Activated CD8-positive, alpha-beta memory T cell treated with anti-CD3 and anti-CD28 coated beads, Interleukin-2, amount 50 U/mL, for 24 hours (primary cell): ENCODE measurements around the gene BBS7.

ENCODE experiments used
- DNase-seq: peaks from one replicate; pipeline ENCODE4 v3.0.0-alpha.2; 2020; ENCODE audit errors: extremely low read depth

BBS7 gene

GRCh38 chr4:121792966-121793365, 77.3 kb downstream of the BBS7 start:
- no peak for DNase-seq

GRCh38 chr4:121791481-121791880, 78.8 kb downstream of the BBS7 start:
- DNase-seq, result no peak

- DNase-seq, result no peak
These were observed 79.3 kb downstream of the BBS7 start for GRCh38 chr4:121790976-121791375.

GRCh38 chr4:121789960-121790829, 80.1 kb downstream of the BBS7 start:
- DNase-seq, result no peak

GRCh38 chr4:121789455-121789854, 80.8 kb downstream of the BBS7 start:
- DNase-seq, result no peak

- DNase-seq, result no peak
These were observed 81.4 kb downstream of the BBS7 start for GRCh38 chr4:121788896-121789295.

GRCh38 chr4:121786221-121786620, 84.1 kb downstream of the BBS7 start:
- no peak for DNase-seq

- no peak for DNase-seq
These were observed 84.8 kb downstream of the BBS7 start for GRCh38 chr4:121785479-121785878.

- DNase-seq, result no peak
These were observed 85.3 kb downstream of the BBS7 start for GRCh38 chr4:121784975-121785374.

GRCh38 chr4:121784401-121784800, 85.9 kb downstream of the BBS7 start:
- DNase-seq, result no peak

GRCh38 chr4:121783210-121783609, 87.1 kb downstream of the BBS7 start:
- no peak for DNase-seq

GRCh38 chr4:121778991-121779628, 91.2 kb downstream of the BBS7 start:
- no peak for DNase-seq

- no peak for DNase-seq
These were observed 92.6 kb downstream of the BBS7 start for GRCh38 chr4:121777625-121778024.

GRCh38 chr4:121776610-121777401, 93.5 kb downstream of the BBS7 start:
- DNase-seq, result no peak
